ENCODE data around the gene HS6ST2.
A peak's percentile ranks its signal among the peaks of the same experiment; 100 is the strongest.

The HS6ST2 gene

GRCh38 chrX:132609362-132609848, 349.0 kb downstream of the HS6ST2 start:
- peak; percentile 7 for DNase-seq

GRCh38 chrX:132603700-132604286, 354.6 kb downstream of the HS6ST2 start:
- no peak for DNase-seq

GRCh38 chrX:132602701-132603100, 355.7 kb downstream of the HS6ST2 start:
- no peak for DNase-seq

GRCh38 chrX:132594999-132595398, 363.4 kb downstream of the HS6ST2 start:
- DNase-seq = no peak

GRCh38 chrX:132594129-132594528, 364.3 kb downstream of the HS6ST2 start:
- DNase-seq = peak; percentile 48

GRCh38 chrX:132592880-132593279, 365.5 kb downstream of the HS6ST2 start:
- no peak for DNase-seq

GRCh38 chrX:132591719-132592275, 366.6 kb downstream of the HS6ST2 start:
- DNase-seq = no peak

GRCh38 chrX:132590350-132591026, 367.9 kb downstream of the HS6ST2 start:
- DNase-seq = no peak

GRCh38 chrX:132584936-132585335, 373.5 kb downstream of the HS6ST2 start:
- DNase-seq = no peak

- no peak for DNase-seq
These were observed 381.5 kb downstream of the HS6ST2 start for GRCh38 chrX:132576939-132577338.

All from fibroblast of skin of right biceps (primary cell).